A549 treated with ZK216348 at 1 μM for 4 hours (cell line): ENCODE results near the gene ROMO1. TPM values are rescaled to one million over a fixed set of nuclear protein-coding genes. Genes with fewer than 3 reads are reported as not detected.

Source experiments
- total RNA-seq: library from RNA; stranded (reverse); fragments of 200-300 nt; extraction: Qiagen RNA extraction; gene quantifications from 5 replicates; pipeline ENCODE4 v1.2.3, GENCODE V29; 2022; ENCODE audit warnings: low read depth

Gene ROMO1
- total RNA-seq: 224 to 385 TPM (median 331 TPM) in 5 replicates

DNA sequence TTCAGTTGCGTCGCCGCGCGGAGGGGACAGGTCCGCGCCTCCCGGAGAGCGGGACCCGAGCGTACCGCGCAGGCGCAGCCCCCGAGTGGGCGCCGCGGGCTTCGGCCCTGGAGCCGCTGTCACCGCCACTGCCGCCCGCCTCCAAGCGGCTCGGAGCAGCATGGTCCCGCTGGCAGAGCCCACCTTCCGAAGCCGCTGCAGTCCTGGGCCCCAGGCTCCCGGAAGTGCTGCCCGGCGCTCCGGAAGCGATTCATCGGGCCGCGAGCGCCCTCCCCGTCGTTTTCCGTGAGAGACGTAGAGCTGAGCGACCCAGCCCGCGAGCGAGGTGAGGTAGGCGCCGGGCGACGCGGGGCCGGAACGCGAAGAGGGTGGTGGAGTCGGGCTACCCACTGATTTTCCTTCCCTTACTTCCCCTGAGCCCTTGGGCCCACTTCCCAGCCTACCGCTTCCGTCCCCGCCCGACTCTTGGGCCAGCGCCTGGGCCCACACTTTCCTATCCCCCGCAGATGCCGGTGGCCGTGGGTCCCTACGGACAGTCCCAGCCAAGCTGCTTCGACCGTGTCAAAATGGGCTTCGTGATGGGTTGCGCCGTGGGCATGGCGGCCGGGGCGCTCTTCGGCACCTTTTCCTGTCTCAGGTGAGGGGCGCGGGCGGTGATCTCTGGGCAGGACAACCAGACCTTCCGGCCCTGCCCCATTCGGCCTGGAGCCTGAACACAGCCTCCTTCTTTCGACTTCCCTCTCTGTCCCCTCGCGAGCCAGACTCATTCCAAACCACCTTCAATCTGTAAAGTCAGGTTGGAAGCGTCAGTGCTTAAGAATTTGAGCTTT, at the start of gene ROMO1, which contains the start of gene NFS1:
TSS of gene ROMO1 (plus strand) at position 279 of the 830 bp plus-strand sequence. CDS start at position 507, 228 bp downstream.
TSS of gene NFS1 (minus strand) at position 226 of the 830 bp plus-strand sequence. CDS start at position 162, 64 bp downstream.

DNA sequence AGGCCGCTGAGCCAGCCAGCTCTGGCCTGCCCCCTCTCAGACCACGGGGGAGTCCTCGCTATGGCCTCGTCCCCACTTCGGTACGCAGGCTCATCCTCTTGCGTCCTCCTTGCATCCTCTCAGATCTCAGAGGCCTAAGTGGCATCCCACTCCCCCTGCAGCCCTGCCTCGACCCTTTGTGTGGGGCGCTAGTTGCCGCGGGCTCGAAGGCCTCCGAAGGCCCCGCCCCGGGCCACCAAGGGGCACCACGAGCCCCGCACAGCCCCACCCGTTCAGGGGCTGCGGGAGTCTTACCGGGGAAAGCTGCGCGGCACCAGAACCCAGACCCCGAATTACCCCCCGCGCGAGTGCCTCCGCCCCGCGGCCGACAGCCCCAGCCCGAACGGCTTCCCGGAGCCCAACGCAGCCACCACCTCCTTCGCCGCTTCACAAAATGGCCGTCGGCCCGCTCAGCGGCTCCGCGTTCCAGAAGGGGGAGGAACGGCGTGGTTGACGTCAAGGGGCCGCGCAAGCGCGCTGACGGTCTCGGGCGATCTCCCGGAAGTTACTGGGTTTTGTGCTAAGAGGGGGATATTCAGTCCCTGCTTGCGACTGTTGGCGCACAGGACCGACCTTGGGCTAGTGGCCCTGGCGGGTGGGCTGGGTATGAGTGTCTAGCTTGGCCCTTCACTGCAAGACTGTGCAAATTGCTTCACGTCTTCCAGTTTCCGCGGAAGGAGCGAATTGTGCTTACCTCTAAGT, 34.6 kb upstream of the ROMO1 start, which contains the start of the genes CPNE1 and RBM12:
TSS of gene CPNE1 (minus strand) at position 435 of the 741 bp plus-strand sequence. CDS start 31,977 bp downstream, outside the sequence.
TSS of gene RBM12 (minus strand) at position 435 of the 741 bp plus-strand sequence. CDS start 9,578 bp downstream, outside the sequence.

DNA sequence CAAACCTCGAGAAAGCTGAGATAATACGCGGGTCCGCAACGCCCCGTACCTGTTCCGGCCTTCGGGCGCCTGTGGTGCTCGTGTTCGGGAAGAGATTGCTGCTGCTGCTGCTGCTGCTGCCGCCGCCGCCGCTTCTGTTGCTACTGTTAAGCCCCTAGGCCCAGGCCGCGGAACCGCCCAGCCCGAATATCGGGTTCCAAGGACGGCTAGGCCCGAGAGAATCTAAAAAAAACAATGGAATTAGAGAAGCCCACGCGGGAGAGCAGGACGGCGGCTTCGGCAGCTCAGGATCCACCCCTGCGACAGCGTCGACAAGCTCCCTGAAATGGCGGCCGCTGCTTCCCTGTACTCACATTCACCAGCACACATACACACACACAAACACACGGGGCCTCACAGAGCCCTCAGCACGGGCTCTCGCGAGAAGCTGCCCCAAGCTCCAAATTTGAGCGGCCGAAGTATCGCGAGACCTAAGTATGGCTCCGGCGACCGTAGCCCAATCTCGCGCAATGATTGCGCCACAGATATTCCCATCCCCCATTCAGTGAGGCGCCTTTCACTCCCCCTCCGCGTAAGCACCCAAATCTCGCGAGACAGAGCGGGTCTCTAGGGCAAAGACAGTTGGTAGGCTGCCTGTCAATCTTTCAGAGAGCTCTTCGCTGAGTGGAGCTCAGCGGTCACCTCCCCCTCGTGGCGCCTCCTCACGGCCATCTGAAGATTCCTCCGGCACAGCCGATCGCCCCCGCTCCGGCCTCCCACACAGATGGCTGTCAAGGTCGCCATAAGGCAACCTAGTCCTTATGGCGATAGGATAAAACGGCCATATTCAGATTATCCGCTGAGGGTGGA, 42.9 kb downstream of the ROMO1 start, which contains the start of gene RBM39:
TSS of gene RBM39 (minus strand) at position 369 of the 849 bp plus-strand sequence. CDS start 1,386 bp downstream, outside the sequence.

Other genes starting within 250 kb of the ROMO1 start
- 20.5 to 34.9 TPM (median 26.3 TPM) in 5 replicates for gene CEP250, start 243.8 kb upstream of the ROMO1 start, total RNA-seq
- gene C20orf173, start 169.8 kb upstream of the ROMO1 start, total RNA-seq: not detected in 5 replicates
- 211 to 251 TPM (median 247 TPM) in 5 replicates for gene ERGIC3, start 157.3 kb upstream of the ROMO1 start, total RNA-seq
- 2.6 to 8.0 TPM (median 5.2 TPM) in 5 replicates for gene SPAG4, start 83.6 kb upstream of the ROMO1 start, total RNA-seq
- gene CPNE1, start 34.5 kb upstream of the ROMO1 start, total RNA-seq: 151 to 238 TPM (median 223 TPM) in 5 replicates
- gene RBM12, start 34.5 kb upstream of the ROMO1 start, total RNA-seq: 69.7 to 108 TPM (median 81.8 TPM) in 5 replicates
- 21.2 to 44.3 TPM (median 38.4 TPM) in 5 replicates for gene NFS1, start 53 bp upstream of the ROMO1 start, total RNA-seq
- 187 to 251 TPM (median 200 TPM) in 5 replicates for gene RBM39, start 42.9 kb downstream of the ROMO1 start, total RNA-seq
- 25.6 to 39.8 TPM (median 27.9 TPM) in 5 replicates for gene PHF20, start 72.6 kb downstream of the ROMO1 start, total RNA-seq